ENCODE data around the gene PLIN4. TPM values are rescaled to one million over a fixed set of nuclear protein-coding genes. Genes with fewer than 3 reads are reported as not detected.

Gene PLIN4
- total RNA-seq, 2 donors from 2014 or later: 0.47 to 6.3 TPM

DNA sequence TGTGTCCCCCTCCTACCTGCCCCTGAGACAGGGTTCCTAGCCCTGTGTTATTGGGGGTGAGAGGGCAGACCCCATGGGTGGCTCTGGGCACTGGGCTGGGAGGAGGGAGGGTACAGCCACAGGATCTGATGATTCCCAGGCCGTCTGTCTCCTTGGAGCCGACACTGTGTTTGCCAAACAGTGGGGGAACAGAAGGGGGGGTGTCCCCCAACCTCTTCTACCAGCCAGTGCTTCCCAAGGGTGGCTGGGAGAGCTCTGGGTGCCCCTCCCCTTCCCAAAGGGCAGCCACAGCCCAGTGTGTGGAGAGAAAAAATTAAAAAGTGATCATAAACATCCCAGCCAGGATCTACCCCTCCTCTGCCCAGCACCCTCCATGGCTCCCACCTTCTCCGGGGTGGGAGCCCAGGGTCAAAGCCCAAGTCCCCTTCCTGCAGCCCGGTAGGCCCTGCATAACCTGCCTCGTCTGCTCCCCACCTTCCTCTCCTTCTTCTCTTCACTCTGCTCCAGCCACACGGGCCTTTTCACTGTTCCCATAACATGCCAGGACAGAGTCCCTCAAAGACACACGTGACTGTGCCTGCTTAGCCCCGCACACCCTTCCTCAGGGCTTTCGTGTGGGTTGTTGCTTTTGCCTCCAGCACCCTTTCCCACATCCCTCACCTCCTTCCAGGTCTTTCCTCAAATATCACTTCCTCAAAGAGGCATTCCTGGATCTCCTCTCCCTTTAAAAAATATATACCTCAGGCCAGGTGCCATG is 1.4 kb upstream of the PLIN4 start:
- intact Hi-C loops (cut with DNase I): no loop called here

DNA sequence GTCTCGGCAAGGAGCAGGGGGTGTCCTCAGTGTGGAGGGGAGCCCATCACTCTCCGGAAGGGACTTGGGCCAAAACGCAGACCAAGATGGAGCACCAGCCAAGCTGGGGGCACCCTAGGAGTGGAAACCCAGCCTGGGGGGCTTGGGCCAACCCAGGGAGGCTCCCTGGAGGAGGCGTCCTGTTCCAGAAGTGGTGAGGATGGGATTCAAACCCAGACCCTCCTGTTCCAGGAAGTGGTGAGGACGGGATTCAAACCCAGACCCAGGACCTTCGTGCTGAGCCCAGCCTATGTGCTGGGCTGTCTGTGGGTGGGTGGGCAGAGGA is 848 bp upstream of the PLIN4 start:
- H3K36me3 ChIP-seq: no peaks in the 10 kb centered on the region
- H3K9ac ChIP-seq (ENCODE audit: low read depth in 2 of 2, low read length in 2 of 2): no peak overlapping the region
- intact Hi-C loops (cut with DNase I): no loop called here
- no peak overlapping the region for H3K4me3 ChIP-seq
- H3K4me1 ChIP-seq: no peaks in the 10 kb centered on the region
- no peaks in the 10 kb centered on the region for H3K27me3 ChIP-seq
- peak overlapping the region; percentile 18 for H3K27ac ChIP-seq
- no peak for DNase-seq
- H3K9me3 ChIP-seq: no peaks in the 10 kb centered on the region
- TF ChIP-seq, protein P1, sequence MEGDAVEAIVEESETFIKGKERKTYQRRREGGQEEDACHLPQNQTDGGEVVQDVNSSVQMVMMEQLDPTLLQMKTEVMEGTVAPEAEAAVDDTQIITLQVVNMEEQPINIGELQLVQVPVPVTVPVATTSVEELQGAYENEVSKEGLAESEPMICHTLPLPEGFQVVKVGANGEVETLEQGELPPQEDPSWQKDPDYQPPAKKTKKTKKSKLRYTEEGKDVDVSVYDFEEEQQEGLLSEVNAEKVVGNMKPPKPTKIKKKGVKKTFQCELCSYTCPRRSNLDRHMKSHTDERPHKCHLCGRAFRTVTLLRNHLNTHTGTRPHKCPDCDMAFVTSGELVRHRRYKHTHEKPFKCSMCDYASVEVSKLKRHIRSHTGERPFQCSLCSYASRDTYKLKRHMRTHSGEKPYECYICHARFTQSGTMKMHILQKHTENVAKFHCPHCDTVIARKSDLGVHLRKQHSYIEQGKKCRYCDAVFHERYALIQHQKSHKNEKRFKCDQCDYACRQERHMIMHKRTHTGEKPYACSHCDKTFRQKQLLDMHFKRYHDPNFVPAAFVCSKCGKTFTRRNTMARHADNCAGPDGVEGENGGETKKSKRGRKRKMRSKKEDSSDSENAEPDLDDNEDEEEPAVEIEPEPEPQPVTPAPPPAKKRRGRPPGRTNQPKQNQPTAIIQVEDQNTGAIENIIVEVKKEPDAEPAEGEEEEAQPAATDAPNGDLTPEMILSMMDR (IDR thresholded peaks at IDR 0.05): no peak

More for the DNA sequence above, 1.4 kb upstream of the PLIN4 start:
- TF ChIP-seq, protein P1 (IDR thresholded peaks at IDR 0.05): no peak
- peak overlapping the region; percentile 18 for H3K27ac ChIP-seq
- H3K9ac ChIP-seq (ENCODE audit: low read depth in 2 of 2, low read length in 2 of 2): no peak overlapping the region
- no peaks in the 10 kb centered on the region for H3K36me3 ChIP-seq
- no peaks in the 10 kb centered on the region for H3K9me3 ChIP-seq
- H3K27me3 ChIP-seq: no peaks in the 10 kb centered on the region
- no peak for DNase-seq
- no peak overlapping the region for H3K4me3 ChIP-seq
- H3K4me1 ChIP-seq: no peaks in the 10 kb centered on the region

- Histone ChIP-seq H3K27me3 (no peaks in the 10 kb centered on the region), H3K36me3 (no peaks in the 10 kb centered on the region), H3K4me1 (no peaks in the 10 kb centered on the region), H3K9ac (ENCODE audit: low read depth in 2 of 2, low read length in 2 of 2) (no peak overlapping the region), H3K27ac (no peak overlapping the region), H3K9me3 (no peaks in the 10 kb centered on the region), H3K4me3 (peak overlapping the region; percentile 15)
- TF ChIP-seq, protein P1 (IDR thresholded peaks at IDR 0.05): no peak
- no peak for DNase-seq
- intact Hi-C loops (cut with DNase I): no loop called here
These were observed 732 bp downstream of the PLIN4 start for GRCh38 chr19:4517451-4518057.

GRCh38 chr19:4516939-4517300 is 1.4 kb downstream of the PLIN4 start:
- H3K4me3 ChIP-seq: no peak overlapping the region

GRCh38 chr19:4516199-4516938 is 1.9 kb downstream of the PLIN4 start:
- no peaks in the 10 kb centered on the region for H3K9me3 ChIP-seq
- TF ChIP-seq, protein P1 (IDR thresholded peaks at IDR 0.05): no peak
- no peak overlapping the region for H3K9ac ChIP-seq (ENCODE audit: low read depth in 2 of 2, low read length in 2 of 2)
- H3K4me3 ChIP-seq: no peak overlapping the region
- no peaks in the 10 kb centered on the region for H3K4me1 ChIP-seq
- intact Hi-C loops (cut with DNase I): no loop called here
- no peak overlapping the region for H3K27ac ChIP-seq
- no peaks in the 10 kb centered on the region for H3K36me3 ChIP-seq
- H3K27me3 ChIP-seq: no peaks in the 10 kb centered on the region
- DNase-seq: no peak

More at GRCh38 chr19:4516939-4517300, 1.4 kb downstream of the PLIN4 start:
- intact Hi-C loops (cut with DNase I): no loop called here
- Histone ChIP-seq H3K36me3 (no peaks in the 10 kb centered on the region), H3K9me3 (no peaks in the 10 kb centered on the region), H3K9ac (ENCODE audit: low read depth in 2 of 2, low read length in 2 of 2) (no peak overlapping the region), H3K27me3 (no peaks in the 10 kb centered on the region), H3K27ac (no peak overlapping the region), H3K4me1 (no peaks in the 10 kb centered on the region)
- TF ChIP-seq, protein P1 (IDR thresholded peaks at IDR 0.05): no peak
- DNase-seq: no peak
